H1 (cell line): ENCODE results near the gene DAAM1. TPM values are rescaled to one million over a fixed set of nuclear protein-coding genes. Genes with fewer than 3 reads are reported as not detected.
A peak's percentile ranks its signal among the peaks of the same experiment; 100 is the strongest.

Source experiments
- CTBP2 ChIP-seq: IDR thresholded peaks from 2 replicates; pipeline ENCODE4 v1.7.0; 2011; ENCODE audit warnings: borderline replicate concordance, mild to moderate bottlenecking, moderate library complexity, mixed read lengths, low read length; ENCODE audit not compliant: insufficient read depth, insufficient read length
- EZH2 ChIP-seq: fragments of 200-600 bp; sonication (generic); IDR thresholded peaks from 2 replicates; pipeline ENCODE4 v1.7.1; 2012; ENCODE audit warnings: low read depth, mild to moderate bottlenecking, moderate library complexity, low read length, inconsistent platforms; ENCODE audit not compliant: severe bottlenecking
- GABPA ChIP-seq: IDR thresholded peaks from 2 replicates; pipeline ENCODE4 v1.6.1; 2011; ENCODE audit warnings: mild to moderate bottlenecking, low read length, moderate library complexity, borderline replicate concordance; ENCODE audit not compliant: insufficient read depth
- HDAC2 ChIP-seq, 2 experiments: fragments of 300-600 bp in 1 of 2; sonication (generic) in 1 of 2; IDR thresholded peaks; 2 replicates each; pipeline ENCODE4 v1.6.1; 2011 to 2012; ENCODE audit warnings: low read depth in 2 of 2, low read length in 2 of 2, mild to moderate bottlenecking in 2 of 2, moderate library complexity in 2 of 2, borderline replicate concordance in 1 of 2, inconsistent platforms in 1 of 2
- KDM5A ChIP-seq: fragments of 200-600 bp; IDR thresholded peaks from 2 replicates; pipeline ENCODE4 v1.7.1; 2012; ENCODE audit warnings: mild to moderate bottlenecking, low read length, inconsistent platforms, mixed read lengths
- NANOG ChIP-seq: IDR thresholded peaks from 2 replicates; pipeline ENCODE4 v1.6.1; 2011; ENCODE audit warnings: low read length, low read depth, mild to moderate bottlenecking, inconsistent platforms; ENCODE audit not compliant: insufficient read depth, poor library complexity, severe bottlenecking
- POLR2A ChIP-seq, 2 experiments: IDR thresholded peaks; 1 replicate in 1 of 2; 2 replicates in 1 of 2; pipeline ENCODE4 v1.6.1; 2011; ENCODE audit warnings: low read depth in 2 of 2, low read length in 2 of 2, mild to moderate bottlenecking in 2 of 2; ENCODE audit errors: control extremely low read depth in 1 of 2
- RBBP5 ChIP-seq: IDR thresholded peaks from 2 replicates; pipeline ENCODE4 v1.7.1; 2012; ENCODE audit warnings: low read depth, mild to moderate bottlenecking, inconsistent platforms, low read length, moderate library complexity, borderline replicate concordance
- RFX5 ChIP-seq: IDR thresholded peaks from 2 replicates; pipeline ENCODE4 v1.6.1; 2011; ENCODE audit warnings: low read depth, low read length, improper control_type of control experiment, borderline replicate concordance
- RNF2 ChIP-seq: fragments of 200-900, 300-1000 bp; sonication (generic); IDR thresholded peaks from 2 replicates; pipeline ENCODE4 v1.7.1; 2016; ENCODE audit warnings: borderline replicate concordance, low read depth, mild to moderate bottlenecking, antibody characterized with exemption, low read length; ENCODE audit not compliant: poor library complexity, severe bottlenecking; ENCODE audit errors: missing control alignments
- SIN3A ChIP-seq, 2 experiments: IDR thresholded peaks in 1 of 2; conservative IDR thresholded peaks in 1 of 2; 2 replicates each; pipeline ENCODE4 v1.6.1; 2011 to 2012; ENCODE audit warnings: low read length in 2 of 2, improper control_type of control experiment in 1 of 2, low read depth in 1 of 2, mild to moderate bottlenecking in 1 of 2
- SRF ChIP-seq: IDR thresholded peaks from 2 replicates; pipeline ENCODE4 v1.6.1; 2011; ENCODE audit warnings: mild to moderate bottlenecking, low read depth, low read length, moderate library complexity
- TBP ChIP-seq: IDR thresholded peaks from 2 replicates; pipeline ENCODE4 v1.6.1; 2011; ENCODE audit warnings: low read depth, low read length, improper control_type of control experiment
- polyA plus RNA-seq, 7 experiments: library from polyadenylated mRNA; depleted of rRNA in 3 of 7; stranded (reverse) in 5 of 7; unstranded in 2 of 7; fragments of >200 nt in 5 of 7; fragments of 200-250 nt in 2 of 7; gene quantifications; 1 replicate in 5 of 7; 2 replicates in 1 of 7; 4 replicates in 1 of 7; pipeline versions ENCODE4 v1.2.1 to v1.2.3, GENCODE V29; 2011 to 2013; ENCODE audit warnings: missing spikeins in 2 of 7, mixed read lengths in 2 of 7
- total RNA-seq: library from RNA; stranded (reverse); fragmentation: NEBNext Ultra II Directional; extraction: Animal tissue kit (Norgen Biotek cat#: 25700); gene quantifications from 2 replicates; pipeline ENCODE4 v1.2.1, GENCODE V29; 2021
- TF ChIP-seq, protein P1 (sequence below), 3 experiments: IDR thresholded peaks; 1 replicate in 2 of 3; 2 replicates in 1 of 3; pipeline versions ENCODE4 v1.5.1 to v1.6.1; 2011; ENCODE audit warnings: low read length in 3 of 3, mild to moderate bottlenecking in 3 of 3, inconsistent platforms in 2 of 3, low read depth in 1 of 3, moderate library complexity in 1 of 3; ENCODE audit not compliant: insufficient read depth in 1 of 3; ENCODE audit errors: control extremely low read depth in 1 of 3
- TF ChIP-seq, protein P2 (sequence below): IDR thresholded peaks from 2 replicates; pipeline ENCODE4 v1.6.1; 2011; ENCODE audit warnings: low read depth, mild to moderate bottlenecking, low read length; ENCODE audit not compliant: insufficient read depth
- TF ChIP-seq, protein P3 (sequence below): IDR thresholded peaks from 2 replicates; pipeline ENCODE4 v1.6.1; 2012; ENCODE audit warnings: inconsistent platforms

DAAM1 gene
- total and polyA plus RNA-seq, 2 of the 8 experiments (the other 6 are each of a cell fraction or from before 2014, with no cell fraction given), result 5.0 to 44.9 TPM

DNA sequence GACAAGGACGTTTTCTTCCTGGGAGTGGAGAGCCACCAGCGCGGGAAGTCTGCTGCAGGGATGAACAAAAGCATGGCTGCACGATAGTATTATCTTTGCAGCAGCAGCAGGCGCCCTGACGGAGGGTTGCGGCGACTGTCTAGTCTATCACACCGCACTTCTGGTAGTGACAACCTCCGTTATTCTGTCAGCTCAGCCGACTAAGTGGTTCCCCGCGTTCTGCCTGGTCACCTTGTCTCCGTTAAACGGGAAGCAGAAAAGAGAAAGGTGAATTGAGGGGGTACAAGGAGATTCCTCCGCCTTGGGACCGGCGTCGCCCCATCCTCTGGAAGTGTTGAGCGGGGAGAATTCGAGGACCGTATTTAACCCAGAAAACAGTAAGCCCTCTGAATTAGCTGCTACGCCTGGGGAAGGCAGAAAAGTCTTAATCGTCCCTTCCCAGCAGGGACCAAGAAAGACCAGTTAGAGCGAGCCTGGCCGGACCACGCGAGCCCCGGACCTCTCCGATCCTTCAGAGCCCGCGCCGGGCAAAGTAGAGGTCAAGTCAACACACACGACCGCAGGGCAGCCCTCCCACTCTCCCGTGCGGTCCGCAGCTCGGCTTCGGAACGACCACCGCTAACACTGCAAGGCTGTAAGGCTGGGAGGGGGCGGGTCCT lies 536 bp upstream of the DAAM1 start (continued):
- TF ChIP-seq RBBP5 (0 out of 2 replicates have a peak, but pooled peaks have one; percentile 64), GABPA (no peak), TBP (no peak), EZH2 (no peak), SRF (no peak), RNF2 (no peak), SIN3A (conservative IDR thresholded peaks at IDR 0.05 in 1 of 2, IDR thresholded peaks at IDR 0.05 in 1 of 2; ENCODE audit: low read depth in 1 of 2, low read length in 2 of 2) (0 out of 4 replicates have a peak, but pooled peaks of 1 of the 2 experiments have one; percentile 54), HDAC2 (IDR thresholded peaks at IDR 0.05; ENCODE audit: borderline replicate concordance in 1 of 2, low read depth in 2 of 2, low read length in 2 of 2) (peak in 1 of 2 experiments; percentile 57; a peak in 2 of 4 replicates), CTBP2 (peak; percentile 58), NANOG (no peak), RFX5 (no peak), POLR2A (IDR thresholded peaks at IDR 0.05; ENCODE audit: control extremely low read depth in 1 of 2, low read depth in 2 of 2, low read length in 2 of 2) (peak in 1 of 2 experiments; percentile 58; a peak in 1 of 3 replicates), KDM5A (no peak)
- TF ChIP-seq, protein P1, sequence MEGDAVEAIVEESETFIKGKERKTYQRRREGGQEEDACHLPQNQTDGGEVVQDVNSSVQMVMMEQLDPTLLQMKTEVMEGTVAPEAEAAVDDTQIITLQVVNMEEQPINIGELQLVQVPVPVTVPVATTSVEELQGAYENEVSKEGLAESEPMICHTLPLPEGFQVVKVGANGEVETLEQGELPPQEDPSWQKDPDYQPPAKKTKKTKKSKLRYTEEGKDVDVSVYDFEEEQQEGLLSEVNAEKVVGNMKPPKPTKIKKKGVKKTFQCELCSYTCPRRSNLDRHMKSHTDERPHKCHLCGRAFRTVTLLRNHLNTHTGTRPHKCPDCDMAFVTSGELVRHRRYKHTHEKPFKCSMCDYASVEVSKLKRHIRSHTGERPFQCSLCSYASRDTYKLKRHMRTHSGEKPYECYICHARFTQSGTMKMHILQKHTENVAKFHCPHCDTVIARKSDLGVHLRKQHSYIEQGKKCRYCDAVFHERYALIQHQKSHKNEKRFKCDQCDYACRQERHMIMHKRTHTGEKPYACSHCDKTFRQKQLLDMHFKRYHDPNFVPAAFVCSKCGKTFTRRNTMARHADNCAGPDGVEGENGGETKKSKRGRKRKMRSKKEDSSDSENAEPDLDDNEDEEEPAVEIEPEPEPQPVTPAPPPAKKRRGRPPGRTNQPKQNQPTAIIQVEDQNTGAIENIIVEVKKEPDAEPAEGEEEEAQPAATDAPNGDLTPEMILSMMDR (IDR thresholded peaks at IDR 0.05; ENCODE audit: control extremely low read depth in 1 of 3, insufficient read depth in 1 of 3, low read depth in 1 of 3, low read length in 3 of 3), result no peak
- TF ChIP-seq, protein P2, sequence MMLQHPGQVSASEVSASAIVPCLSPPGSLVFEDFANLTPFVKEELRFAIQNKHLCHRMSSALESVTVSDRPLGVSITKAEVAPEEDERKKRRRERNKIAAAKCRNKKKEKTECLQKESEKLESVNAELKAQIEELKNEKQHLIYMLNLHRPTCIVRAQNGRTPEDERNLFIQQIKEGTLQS, result no peak
- TF ChIP-seq, protein P3, sequence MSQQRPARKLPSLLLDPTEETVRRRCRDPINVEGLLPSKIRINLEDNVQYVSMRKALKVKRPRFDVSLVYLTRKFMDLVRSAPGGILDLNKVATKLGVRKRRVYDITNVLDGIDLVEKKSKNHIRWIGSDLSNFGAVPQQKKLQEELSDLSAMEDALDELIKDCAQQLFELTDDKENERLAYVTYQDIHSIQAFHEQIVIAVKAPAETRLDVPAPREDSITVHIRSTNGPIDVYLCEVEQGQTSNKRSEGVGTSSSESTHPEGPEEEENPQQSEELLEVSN, result peak; percentile 26; the same call in 1 of the 2 replicates
